ENCODE data around the gene CARD9. TPM values are rescaled to one million over a fixed set of nuclear protein-coding genes. Genes with fewer than 3 reads are reported as not detected.
"Not testable (repeated sequence)": the region's sequence is repeated elsewhere in the genome, so short reads cannot be mapped to it uniquely, and the experiment has no call there.

The CARD9 gene
- 1.7 TPM in 1 of 2 replicates, not detected in the other for total RNA-seq (2014; rRNA removed; shearing (Covaris generic); ENCODE audit: low replicate concordance)

- no peaks in the 10 kb centered on the region for H3K9me3 ChIP-seq
- H3K27me3 ChIP-seq = no peaks in the 10 kb centered on the region
- no peak within 1 kb of the TSS for H3K4me3 ChIP-seq
- no peaks in the 10 kb centered on the region; the same call in 1 of the 2 replicates for H3K36me3 ChIP-seq
- DNase-seq = no peak
Observed at GRCh38 chr9:136373300-136374182, at the start of gene CARD9. CARD9 (minus strand) TSS chr9:136373669; CDS start chr9:136372078, 1,591 bp downstream.

DNA sequence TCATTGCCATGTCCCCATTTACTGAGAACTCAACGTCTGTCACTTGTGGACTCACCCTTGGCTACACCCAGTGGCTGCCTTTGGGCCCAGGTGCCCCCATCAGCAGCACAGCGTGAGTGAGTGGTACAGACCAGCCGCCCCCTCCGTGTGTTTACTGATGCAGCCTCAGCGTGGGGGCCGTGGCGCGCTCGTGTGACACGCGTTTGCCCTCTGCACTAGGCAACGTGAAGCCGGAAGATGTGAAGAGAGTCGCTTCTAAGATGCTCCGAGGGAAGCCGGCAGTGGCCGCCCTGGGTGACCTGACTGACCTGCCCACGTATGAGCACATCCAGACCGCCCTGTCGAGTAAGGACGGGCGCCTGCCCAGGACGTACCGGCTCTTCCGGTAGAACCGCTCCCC, 49.4 kb upstream of the CARD9 start:
- H3K4me3 ChIP-seq = no peak overlapping the region
- no peaks in the 10 kb centered on the region for H3K27me3 ChIP-seq
- no peak for DNase-seq
- H3K9me3 ChIP-seq = no peaks in the 10 kb centered on the region
- H3K36me3 ChIP-seq = peaks cover 51% of the 10 kb centered on the region

DNA sequence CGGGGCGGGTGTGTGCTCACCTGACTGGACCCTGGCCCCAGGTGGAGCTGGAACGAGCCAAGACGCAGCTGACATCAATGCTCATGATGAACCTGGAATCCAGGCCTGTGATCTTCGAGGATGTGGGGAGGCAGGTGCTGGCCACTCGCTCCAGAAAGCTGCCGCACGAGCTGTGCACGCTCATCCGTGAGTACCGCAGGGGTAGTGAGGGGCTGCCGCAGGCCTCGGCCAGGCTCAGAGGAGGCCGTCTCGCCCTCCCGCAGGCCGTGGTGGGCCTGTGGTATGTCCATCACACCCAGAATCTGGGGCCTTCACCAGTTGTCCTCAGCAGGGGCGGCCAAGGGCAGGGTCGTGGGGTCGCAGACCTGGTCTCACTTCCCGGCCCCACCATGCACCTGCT, 48.3 kb upstream of the CARD9 start:
- Histone ChIP-seq H3K27me3 (no peaks in the 10 kb centered on the region), H3K9me3 (no peaks in the 10 kb centered on the region), H3K36me3 (peaks cover 61% of the 10 kb centered on the region), H3K4me3 (no peak overlapping the region)
- DNase-seq = no peak

DNA sequence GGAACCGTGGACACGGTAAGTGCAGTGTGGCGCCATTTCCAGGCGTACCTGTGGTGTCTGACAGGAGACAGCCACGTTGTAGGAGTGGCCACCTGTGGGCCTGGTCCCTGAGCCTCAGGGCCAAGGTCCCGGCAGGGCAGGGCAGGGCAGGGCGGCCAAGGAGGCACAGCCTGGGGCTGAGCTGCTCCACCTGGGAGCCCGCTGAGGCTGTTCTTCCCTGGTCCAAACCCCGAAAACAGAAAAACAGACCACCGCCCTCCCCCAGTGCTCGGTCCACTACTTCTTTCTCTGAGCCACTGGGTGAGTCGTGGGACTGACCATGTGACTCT, 45.6 kb upstream of the CARD9 start:
- no peaks in the 10 kb centered on the region for H3K9me3 ChIP-seq
- peaks cover 86% of the 10 kb centered on the region for H3K36me3 ChIP-seq
- H3K27me3 ChIP-seq = no peaks in the 10 kb centered on the region
- DNase-seq = no peak
- H3K4me3 ChIP-seq = no peak overlapping the region

- Histone ChIP-seq H3K4me3 (no peak overlapping the region), H3K36me3 (peaks cover 86% of the 10 kb centered on the region)
Observed at GRCh38 chr9:136418182-136419091, 45.0 kb upstream of the CARD9 start.

GRCh38 chr9:136416914-136417313, 43.4 kb upstream of the CARD9 start:
- DNase-seq = no peak
- no peaks in the 10 kb centered on the region for H3K9me3 ChIP-seq
- peaks cover 87% of the 10 kb centered on the region for H3K36me3 ChIP-seq
- H3K27me3 ChIP-seq = no peaks in the 10 kb centered on the region
- no peak overlapping the region for H3K4me3 ChIP-seq

More at GRCh38 chr9:136418182-136419091, 45.0 kb upstream of the CARD9 start:
- H3K27me3 ChIP-seq = no peaks in the 10 kb centered on the region
- DNase-seq = no peak
- no peaks in the 10 kb centered on the region for H3K9me3 ChIP-seq

DNA sequence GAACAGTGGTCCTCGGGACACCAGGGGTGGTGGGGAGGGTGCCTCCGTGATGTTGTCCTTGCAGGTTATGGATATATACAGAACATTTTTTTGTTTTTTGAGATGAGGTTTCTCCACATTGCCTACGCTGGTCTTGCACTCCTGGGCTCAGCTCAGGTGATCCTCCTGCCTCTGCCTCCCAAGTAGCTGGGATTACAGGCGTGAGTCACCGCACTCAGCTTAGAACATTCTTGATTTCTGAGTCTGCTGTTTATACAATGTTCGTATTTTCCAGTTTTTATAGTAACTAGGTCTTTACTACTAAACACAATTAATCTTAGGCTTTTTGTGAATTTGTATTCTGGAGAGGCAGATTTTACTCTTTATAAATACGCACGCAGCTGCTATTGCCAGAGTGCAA, 43.0 kb upstream of the CARD9 start:
- H3K27me3 ChIP-seq = no peaks in the 10 kb centered on the region
- DNase-seq = no peak
- H3K9me3 ChIP-seq = no peaks in the 10 kb centered on the region
- peaks cover 85% of the 10 kb centered on the region for H3K36me3 ChIP-seq
- no peak overlapping the region for H3K4me3 ChIP-seq

- no peaks in the 10 kb centered on the region for H3K27me3 ChIP-seq
- H3K9me3 ChIP-seq = no peaks in the 10 kb centered on the region
- H3K4me3 ChIP-seq = no peak overlapping the region
- H3K36me3 ChIP-seq = peaks cover 81% of the 10 kb centered on the region
- no peak for DNase-seq
Observed at GRCh38 chr9:136412962-136413361, 39.5 kb upstream of the CARD9 start.

DNA sequence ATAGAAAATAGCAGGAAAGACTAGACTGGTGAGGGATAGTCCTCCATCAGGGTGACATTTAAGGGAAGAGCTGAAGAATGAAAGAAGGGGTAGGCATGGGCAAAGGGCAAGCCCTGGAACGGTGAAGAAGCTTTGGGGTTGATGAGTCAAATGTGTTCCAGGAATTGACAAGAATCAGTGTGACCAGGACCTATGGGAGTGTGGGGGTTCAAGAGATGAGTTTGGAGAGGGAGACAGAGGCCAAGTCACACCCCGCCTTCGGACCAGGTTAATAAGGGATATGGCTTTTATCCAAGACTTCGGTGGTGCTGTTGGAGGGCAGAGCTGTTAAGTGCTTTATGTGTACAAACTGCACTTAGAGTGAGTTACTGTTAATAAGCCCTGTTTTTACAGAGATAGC, 37.9 kb upstream of the CARD9 start:
- no peaks in the 10 kb centered on the region for H3K9me3 ChIP-seq
- no peak for DNase-seq
- no peaks in the 10 kb centered on the region for H3K27me3 ChIP-seq
- H3K4me3 ChIP-seq = peak overlapping the region; percentile 99
- H3K36me3 ChIP-seq = peaks cover 77% of the 10 kb centered on the region

- Histone ChIP-seq H3K4me3 (peak within 1 kb of the TSS; percentile 99), H3K9me3 (no peaks in the 10 kb centered on the region), H3K36me3 (peaks cover 77% of the 10 kb centered on the region), H3K27me3 (no peaks in the 10 kb centered on the region)
- DNase-seq = peak; percentile 88
Observed at GRCh38 chr9:136410500-136411287, 37.2 kb upstream of the CARD9 start, which contains the start of the genes ENTR1 and PMPCA. ENTR1 (minus strand) TSS chr9:136410614; CDS start chr9:136410397, 217 bp downstream. PMPCA (plus strand) TSS chr9:136410658; CDS start chr9:136410669, 11 bp downstream.

DNA sequence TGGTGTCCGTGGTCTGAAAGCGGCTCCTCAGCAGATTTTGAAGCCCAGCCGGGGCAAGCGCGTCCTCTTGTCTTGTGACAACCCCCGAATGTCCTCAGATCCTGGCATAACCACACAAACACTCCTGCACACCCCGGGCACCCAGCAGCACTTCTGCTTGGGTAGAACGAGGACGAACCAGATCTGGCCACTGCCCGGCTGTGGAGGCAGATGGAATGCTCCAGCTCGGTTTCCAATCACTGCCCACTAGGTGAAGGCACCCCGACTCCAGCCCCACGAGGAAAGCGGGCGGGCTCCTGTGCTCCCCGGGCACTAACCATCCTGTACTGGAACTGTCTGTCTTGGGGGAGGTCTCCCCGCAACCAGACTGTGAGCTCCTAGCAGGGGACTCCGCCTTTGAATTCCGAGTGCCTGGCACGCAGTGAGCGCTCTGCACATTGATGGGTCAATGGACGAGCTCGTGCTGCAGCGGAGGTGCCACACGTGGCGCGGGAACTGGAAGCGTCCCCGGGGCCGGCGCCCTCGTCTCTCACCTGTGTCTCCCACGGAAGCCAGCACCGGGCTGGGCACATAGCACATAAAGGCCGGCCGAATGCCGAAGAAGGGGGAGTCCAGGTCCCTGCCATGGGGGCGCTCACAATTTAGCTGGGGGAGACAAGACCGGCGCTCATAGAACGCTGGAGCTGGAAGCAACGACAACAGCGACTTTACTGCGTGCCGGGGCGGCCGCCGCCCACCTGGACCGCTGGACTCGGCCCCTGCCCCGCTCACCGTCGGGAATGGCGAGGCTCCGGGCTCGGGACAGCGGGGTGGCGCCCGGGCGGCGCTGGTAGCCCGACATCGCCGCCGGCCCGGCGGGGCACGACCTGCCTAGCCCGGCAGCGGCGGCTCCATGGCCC, 36.3 kb upstream of the CARD9 start:
- Histone ChIP-seq H3K9me3 (no peaks in the 10 kb centered on the region), H3K27me3 (no peaks in the 10 kb centered on the region), H3K4me3 (peak overlapping the region; percentile 99), H3K36me3 (peaks cover 77% of the 10 kb centered on the region)
- peak; percentile 52 for DNase-seq

GRCh38 chr9:136407911-136408310, 34.4 kb upstream of the CARD9 start:
- no peaks in the 10 kb centered on the region for H3K9me3 ChIP-seq
- DNase-seq = no peak
- peaks cover 67% of the 10 kb centered on the region for H3K36me3 ChIP-seq
- no peaks in the 10 kb centered on the region for H3K27me3 ChIP-seq
- H3K4me3 ChIP-seq = no peak overlapping the region

- peaks cover 60% of the 10 kb centered on the region for H3K36me3 ChIP-seq
- not testable (repeated sequence) for H3K9me3 ChIP-seq, H3K27me3 ChIP-seq, H3K4me3 ChIP-seq, DNase-seq
Observed at GRCh38 chr9:136407061-136407460, 33.6 kb upstream of the CARD9 start.

GRCh38 chr9:136405904-136406303, 32.4 kb upstream of the CARD9 start:
- H3K27me3 ChIP-seq, H3K9me3 ChIP-seq, H3K4me3 ChIP-seq, DNase-seq: not testable (repeated sequence)
- H3K36me3 ChIP-seq = peaks cover 58% of the 10 kb centered on the region

GRCh38 chr9:136405481-136405880, 32.0 kb upstream of the CARD9 start:
- Histone ChIP-seq H3K36me3 (peaks cover 54% of the 10 kb centered on the region), H3K4me3 (no peak overlapping the region), H3K9me3 (no peaks in the 10 kb centered on the region), H3K27me3 (no peaks in the 10 kb centered on the region)
- DNase-seq = no peak

GRCh38 chr9:136404801-136405136, 31.3 kb upstream of the CARD9 start:
- H3K27me3 ChIP-seq = no peaks in the 10 kb centered on the region
- no peak for DNase-seq
- H3K36me3 ChIP-seq = peaks cover 54% of the 10 kb centered on the region
- H3K4me3 ChIP-seq = no peak overlapping the region
- no peaks in the 10 kb centered on the region for H3K9me3 ChIP-seq

Data from MG63 (cell line).